HL-60 (cell line): ENCODE results near the gene VTI1A.

Experiments
- DNase-seq, 2 experiments: peaks; one replicate each; pipeline ENCODE4 v3.0.0-alpha.2; 2010 to 2020; ENCODE audit warnings: low read depth in 1 of 2, low spot score in 1 of 2
- H3K27ac ChIP-seq: fragments of 250-450 bp; sonication (Bioruptor Pico); replicated peaks from 2 replicates; pipeline ENCODE4 v1.5.1; 2020; ENCODE audit warnings: mild to moderate bottlenecking, moderate library complexity
- H3K27me3 ChIP-seq: fragments of 250-450 bp; sonication (Bioruptor Pico); 2 replicates; pipeline ENCODE4 v1.5.1; 2021; ENCODE audit warnings: mild to moderate bottlenecking, moderate library complexity; ENCODE audit not compliant: insufficient read depth, poor library complexity, severe bottlenecking
- H3K4me3 ChIP-seq: replicated peaks from 2 replicates; pipeline ENCODE4 v1.5.1; 2011; ENCODE audit warnings: mild to moderate bottlenecking, control low read depth, low read length; ENCODE audit not compliant: insufficient read depth
- GABPA ChIP-seq: IDR thresholded peaks from 2 replicates; pipeline ENCODE4 v1.6.1; 2012; ENCODE audit warnings: low read depth
- POLR2AphosphoS5 ChIP-seq: IDR thresholded peaks from 2 replicates; pipeline ENCODE4 v1.6.1; 2012; ENCODE audit warnings: low read depth
- REST ChIP-seq: IDR thresholded peaks from 2 replicates; pipeline ENCODE4 v1.6.1; 2012; ENCODE audit warnings: low read depth; ENCODE audit not compliant: insufficient replicate concordance
- SPI1 ChIP-seq: IDR thresholded peaks from 2 replicates; pipeline ENCODE4 v1.6.1; 2012; ENCODE audit warnings: low read depth, mild to moderate bottlenecking, borderline replicate concordance
- TF ChIP-seq, protein P1 (sequence below): IDR thresholded peaks from one replicate; pipeline ENCODE4 v1.5.1; 2011; ENCODE audit warnings: low read length, control low read depth, inconsistent platforms; ENCODE audit not compliant: insufficient read depth

The VTI1A gene

DNA sequence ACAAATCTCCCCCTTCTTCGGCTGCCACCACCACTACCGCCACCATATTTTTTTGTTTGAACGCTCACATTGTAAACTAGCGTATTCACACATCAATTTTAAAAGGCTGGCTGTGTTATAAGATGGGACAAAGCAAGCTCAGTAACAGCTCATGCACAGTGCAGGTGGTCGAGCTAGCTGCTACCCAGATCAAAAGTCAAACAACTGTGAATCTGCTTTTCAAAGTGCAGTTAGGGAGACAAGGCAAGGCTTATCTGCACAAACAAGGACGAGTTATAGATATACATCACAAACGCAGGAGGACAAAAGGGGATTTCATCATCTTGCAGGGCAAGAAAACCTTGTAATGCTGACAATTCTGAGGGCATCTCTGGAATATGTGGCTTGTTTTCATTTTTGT, 231.6 kb downstream of the VTI1A start:
- no peak for TF ChIP-seq GABPA
- TF ChIP-seq, protein P1, sequence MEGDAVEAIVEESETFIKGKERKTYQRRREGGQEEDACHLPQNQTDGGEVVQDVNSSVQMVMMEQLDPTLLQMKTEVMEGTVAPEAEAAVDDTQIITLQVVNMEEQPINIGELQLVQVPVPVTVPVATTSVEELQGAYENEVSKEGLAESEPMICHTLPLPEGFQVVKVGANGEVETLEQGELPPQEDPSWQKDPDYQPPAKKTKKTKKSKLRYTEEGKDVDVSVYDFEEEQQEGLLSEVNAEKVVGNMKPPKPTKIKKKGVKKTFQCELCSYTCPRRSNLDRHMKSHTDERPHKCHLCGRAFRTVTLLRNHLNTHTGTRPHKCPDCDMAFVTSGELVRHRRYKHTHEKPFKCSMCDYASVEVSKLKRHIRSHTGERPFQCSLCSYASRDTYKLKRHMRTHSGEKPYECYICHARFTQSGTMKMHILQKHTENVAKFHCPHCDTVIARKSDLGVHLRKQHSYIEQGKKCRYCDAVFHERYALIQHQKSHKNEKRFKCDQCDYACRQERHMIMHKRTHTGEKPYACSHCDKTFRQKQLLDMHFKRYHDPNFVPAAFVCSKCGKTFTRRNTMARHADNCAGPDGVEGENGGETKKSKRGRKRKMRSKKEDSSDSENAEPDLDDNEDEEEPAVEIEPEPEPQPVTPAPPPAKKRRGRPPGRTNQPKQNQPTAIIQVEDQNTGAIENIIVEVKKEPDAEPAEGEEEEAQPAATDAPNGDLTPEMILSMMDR: no peak
- no peak for TF ChIP-seq POLR2AphosphoS5
- TF ChIP-seq SPI1: no peak
- no peak for TF ChIP-seq REST
- DNase-seq: no peak
- Histone ChIP-seq H3K4me3 (no peak overlapping the region), H3K27me3 (no peaks in the 10 kb centered on the region), H3K27ac (no peak overlapping the region)

GRCh38 chr10:112678987-112679386, 232.0 kb downstream of the VTI1A start:
- no peak for DNase-seq
- Histone ChIP-seq H3K27me3 (no peaks in the 10 kb centered on the region), H3K4me3 (no peak overlapping the region), H3K27ac (no peak overlapping the region)
- TF ChIP-seq SPI1: no peak
- TF ChIP-seq, protein P1: no peak
- no peak for TF ChIP-seq GABPA
- TF ChIP-seq POLR2AphosphoS5: no peak
- TF ChIP-seq REST: no peak

DNA sequence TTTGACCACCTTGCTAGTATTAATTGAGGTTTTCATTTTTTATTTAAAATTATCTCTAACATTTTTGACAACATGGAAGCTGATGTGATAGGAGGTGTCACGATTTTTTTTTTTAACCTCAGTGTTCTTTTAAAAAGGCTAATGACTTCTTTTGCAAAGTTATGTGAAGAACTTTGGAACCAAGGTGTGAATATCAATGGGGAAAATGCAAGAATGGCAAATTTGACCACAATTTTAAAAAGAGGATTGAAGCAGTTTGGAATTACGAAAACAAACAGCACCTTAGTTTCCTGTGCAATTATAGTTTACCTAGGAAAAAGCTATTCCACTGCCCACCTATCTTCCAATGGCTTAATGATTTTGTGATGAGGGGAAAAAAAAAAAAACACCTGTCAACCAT, 232.4 kb downstream of the VTI1A start:
- TF ChIP-seq GABPA: no peak
- H3K4me3 ChIP-seq: no peak overlapping the region
- no peak for DNase-seq
- no peaks in the 10 kb centered on the region for H3K27me3 ChIP-seq
- no peak overlapping the region for H3K27ac ChIP-seq

GRCh38 chr10:112680586-112680985, 233.6 kb downstream of the VTI1A start:
- Histone ChIP-seq H3K4me3 (no peak overlapping the region), H3K27me3 (no peaks in the 10 kb centered on the region), H3K27ac (no peak overlapping the region)
- no peak for TF ChIP-seq SPI1
- TF ChIP-seq, protein P1: no peak
- no peak for TF ChIP-seq POLR2AphosphoS5
- TF ChIP-seq REST: no peak
- no peak for TF ChIP-seq GABPA
- DNase-seq: no peak
